Thyroid gland (tissue), 4 donors: Measurements from ENCODE around the gene NEK5.
"Not testable (repeated sequence)": the region's sequence is repeated elsewhere in the genome, so short reads cannot be mapped to it uniquely, and the experiment has no call there.

ENCODE experiments used
- CTCF ChIP-seq, 6 experiments: fragments of 200-600 bp in 3 of 6; fragments of 450-650 bp in 3 of 6; sonication (generic) in 3 of 6; IDR thresholded peaks; one replicate each; pipeline ENCODE4 v1.5.1; 2016 to 2019; ENCODE audit warnings: antibody characterized with exemption in 6 of 6, mild to moderate bottlenecking in 2 of 6, inconsistent platforms in 1 of 6, moderate library complexity in 1 of 6
- POLR2A ChIP-seq, 2 donors: fragments of 450-650 bp; IDR thresholded peaks; one replicate each; pipeline ENCODE4 v1.6.1; 2017; ENCODE audit warnings: antibody characterized with exemption in 2 of 2, mild to moderate bottlenecking in 2 of 2, moderate library complexity in 1 of 2

GRCh38 chr13:52173970-52174369 is 45.1 kb upstream of the NEK5 start:
- not testable (repeated sequence) for TF ChIP-seq CTCF, POLR2A (IDR thresholded peaks at IDR 0.05)
